ENCODE measurements around the gene BABAM2. TPM values are rescaled to one million over a fixed set of nuclear protein-coding genes. Genes with fewer than 3 reads are reported as not detected.
A peak's percentile ranks its signal among the peaks of the same experiment; 100 is the strongest.

Gene BABAM2
- total RNA-seq, 4 donors from 2014 or later, result 57.2 to 72.2 (median 67.5) TPM

DNA sequence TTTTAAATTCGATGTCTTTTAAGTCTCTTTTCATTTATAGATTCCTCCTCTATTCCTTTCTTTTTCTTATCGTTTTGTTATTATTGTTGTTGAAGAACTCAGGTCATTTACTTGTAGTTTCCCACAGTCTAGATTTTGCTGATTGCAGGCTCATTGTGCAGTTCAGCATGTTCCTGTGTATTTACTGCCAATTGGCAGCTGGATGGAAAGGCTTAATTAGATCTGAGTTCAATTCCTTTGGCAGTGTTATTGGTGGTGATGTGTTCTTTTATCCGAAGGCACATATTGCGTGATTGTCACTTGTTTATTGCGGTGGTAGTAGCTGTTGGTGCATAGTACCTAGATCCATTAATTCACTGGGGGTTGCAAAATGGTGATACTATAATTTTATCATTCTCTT is 180.7 kb downstream of the BABAM2 start:
- H3K4me1 ChIP-seq, result peaks cover 9 to 14% of the 10 kb centered on the region in 2 donors
- TF ChIP-seq, protein P1, sequence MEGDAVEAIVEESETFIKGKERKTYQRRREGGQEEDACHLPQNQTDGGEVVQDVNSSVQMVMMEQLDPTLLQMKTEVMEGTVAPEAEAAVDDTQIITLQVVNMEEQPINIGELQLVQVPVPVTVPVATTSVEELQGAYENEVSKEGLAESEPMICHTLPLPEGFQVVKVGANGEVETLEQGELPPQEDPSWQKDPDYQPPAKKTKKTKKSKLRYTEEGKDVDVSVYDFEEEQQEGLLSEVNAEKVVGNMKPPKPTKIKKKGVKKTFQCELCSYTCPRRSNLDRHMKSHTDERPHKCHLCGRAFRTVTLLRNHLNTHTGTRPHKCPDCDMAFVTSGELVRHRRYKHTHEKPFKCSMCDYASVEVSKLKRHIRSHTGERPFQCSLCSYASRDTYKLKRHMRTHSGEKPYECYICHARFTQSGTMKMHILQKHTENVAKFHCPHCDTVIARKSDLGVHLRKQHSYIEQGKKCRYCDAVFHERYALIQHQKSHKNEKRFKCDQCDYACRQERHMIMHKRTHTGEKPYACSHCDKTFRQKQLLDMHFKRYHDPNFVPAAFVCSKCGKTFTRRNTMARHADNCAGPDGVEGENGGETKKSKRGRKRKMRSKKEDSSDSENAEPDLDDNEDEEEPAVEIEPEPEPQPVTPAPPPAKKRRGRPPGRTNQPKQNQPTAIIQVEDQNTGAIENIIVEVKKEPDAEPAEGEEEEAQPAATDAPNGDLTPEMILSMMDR (IDR thresholded peaks at IDR 0.05 in 4 of 5, conservative IDR thresholded peaks at IDR 0.05 in 1 of 5), result no peak
- no peak for TF ChIP-seq POLR2A (IDR thresholded peaks at IDR 0.05)
- no peak for DNase-seq
- no peaks in the 10 kb centered on the region for H3K36me3 ChIP-seq
- no peaks in the 10 kb centered on the region for H3K27me3 ChIP-seq
- peak overlapping the region in 1 of 4 donors; percentile 14 for H3K27ac ChIP-seq
- ATAC-seq, result peak in 1 of 2 donors; percentile 43
- intact Hi-C loops (cut with DNase I; ENCODE audit: low total_unique reads) (no loop called here), in situ Hi-C loops (cut with MboI; ENCODE audit: low sequenced_read_pairs in 4 of 4) (no loop called here)
- no peak overlapping the region for H3K4me3 ChIP-seq
- H3K9me3 ChIP-seq, result no peaks in the 10 kb centered on the region

DNA sequence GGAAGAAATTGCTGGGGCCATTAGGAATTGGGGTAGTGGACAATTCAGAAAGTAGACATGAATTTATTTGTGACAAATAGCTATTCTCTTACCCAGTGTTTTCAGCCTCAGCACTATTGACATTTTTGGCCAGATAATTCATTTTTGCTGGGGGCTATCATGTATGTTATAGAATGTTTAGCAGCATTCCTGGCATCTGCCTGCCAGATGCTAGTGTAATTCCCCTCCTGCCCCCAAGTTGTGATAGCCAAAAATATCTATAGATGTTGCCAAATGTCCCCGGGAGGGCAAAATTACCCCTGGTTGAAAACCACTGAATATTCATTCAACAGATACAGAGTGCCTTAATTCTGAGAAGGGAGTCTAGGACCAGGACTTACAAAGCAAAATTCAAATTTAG is 183.6 kb downstream of the BABAM2 start:
- in situ Hi-C loops (cut with MboI; ENCODE audit: low sequenced_read_pairs in 4 of 4) (no loop called here), intact Hi-C loops (cut with DNase I; ENCODE audit: low total_unique reads) (no loop called here)
- TF ChIP-seq POLR2A (IDR thresholded peaks at IDR 0.05), result no peak
- H3K4me3 ChIP-seq, result no peak overlapping the region
- H3K27me3 ChIP-seq, result no peaks in the 10 kb centered on the region
- H3K9me3 ChIP-seq, result no peaks in the 10 kb centered on the region
- no peaks in the 10 kb centered on the region for H3K36me3 ChIP-seq
- DNase-seq (no peak), ATAC-seq (no peak)
- H3K4me1 ChIP-seq, result peaks cover 9 to 14% of the 10 kb centered on the region in 2 donors
- H3K27ac ChIP-seq, result no peak overlapping the region

DNA sequence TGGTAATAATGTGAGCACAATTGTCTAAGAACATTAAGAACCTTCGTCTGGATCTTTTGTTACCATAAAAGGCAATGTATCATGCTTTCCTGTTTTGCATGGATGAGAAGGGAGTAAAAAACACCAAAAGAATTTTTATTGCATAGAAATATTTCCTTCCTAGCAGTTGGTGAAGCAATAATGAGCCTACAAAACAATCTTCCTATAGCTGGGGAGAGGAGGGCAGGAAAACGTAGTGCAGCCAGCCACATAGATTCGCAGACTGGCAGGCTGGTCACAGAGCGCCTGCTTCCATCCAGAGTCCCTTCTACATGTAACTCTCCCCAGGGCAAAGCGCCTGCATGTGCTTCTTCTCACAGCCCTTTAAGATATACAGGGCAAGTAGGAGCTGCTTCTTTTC is 190.4 kb downstream of the BABAM2 start:
- H3K36me3 ChIP-seq, result no peaks in the 10 kb centered on the region
- intact Hi-C loops (cut with DNase I; ENCODE audit: low total_unique reads) (no loop called here), in situ Hi-C loops (cut with MboI; ENCODE audit: low sequenced_read_pairs in 4 of 4) (no loop called here)
- no peaks in the 10 kb centered on the region for H3K27me3 ChIP-seq
- TF ChIP-seq POLR2A (IDR thresholded peaks at IDR 0.05), result no peak
- TF ChIP-seq, protein P1 (IDR thresholded peaks at IDR 0.05 in 4 of 5, conservative IDR thresholded peaks at IDR 0.05 in 1 of 5), result no peak
- H3K4me3 ChIP-seq, result no peak overlapping the region
- peak in 1 of 2 donors; percentile 34 for ATAC-seq
- no peak for DNase-seq
- peak overlapping the region in 3 of 4 donors; percentile 2 to 35 (median 33) for H3K27ac ChIP-seq
- no peaks in the 10 kb centered on the region for H3K9me3 ChIP-seq
- H3K4me1 ChIP-seq, result peaks cover 9 to 23% of the 10 kb centered on the region in 2 donors

DNA sequence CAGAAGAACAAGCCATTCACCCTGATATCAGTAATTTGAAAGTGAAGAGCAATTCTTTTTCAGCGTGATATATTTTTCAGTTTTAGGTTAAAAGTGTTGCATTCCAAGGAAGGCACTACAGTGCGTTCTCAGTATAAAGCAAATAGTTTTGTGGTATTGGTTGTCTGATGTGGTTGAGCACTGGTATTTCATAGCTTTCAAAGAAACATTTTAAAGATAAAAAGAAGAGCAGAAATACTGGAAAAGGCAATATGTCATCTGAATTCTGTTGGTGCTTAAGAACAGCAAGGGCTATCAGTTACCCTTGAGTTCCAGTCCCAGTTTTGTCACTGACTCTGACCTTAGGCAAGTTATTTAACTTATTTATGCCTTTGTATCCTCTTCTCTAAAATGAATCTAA is 191.6 kb downstream of the BABAM2 start:
- TF ChIP-seq, protein P1 (IDR thresholded peaks at IDR 0.05 in 4 of 5, conservative IDR thresholded peaks at IDR 0.05 in 1 of 5), result no peak
- TF ChIP-seq POLR2A (IDR thresholded peaks at IDR 0.05), result no peak
- intact Hi-C loops (cut with DNase I; ENCODE audit: low total_unique reads), result no loop called here

DNA sequence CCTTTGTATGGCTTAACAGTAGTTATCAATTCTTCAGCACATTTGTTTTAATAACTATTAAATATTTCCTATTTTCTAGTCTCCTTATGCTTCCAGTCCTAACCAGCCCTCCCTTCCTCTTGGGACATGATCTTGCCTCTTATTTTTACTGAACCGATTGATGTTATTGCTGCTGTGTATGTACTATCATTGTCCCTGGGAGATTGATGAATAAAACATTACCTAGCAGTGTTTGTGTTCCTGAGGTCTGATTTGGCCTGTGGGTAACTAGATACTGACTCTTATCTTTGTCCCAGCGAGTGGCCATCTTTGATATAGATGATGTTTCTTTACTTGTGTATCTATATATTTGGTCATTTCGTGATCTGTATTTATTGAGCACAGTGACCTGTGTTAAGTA is 192.9 kb downstream of the BABAM2 start:
- Histone ChIP-seq H3K4me3 (no peak overlapping the region), H3K27me3 (no peaks in the 10 kb centered on the region), H3K36me3 (no peaks in the 10 kb centered on the region), H3K9me3 (no peaks in the 10 kb centered on the region), H3K4me1 (peaks cover 9 to 23% of the 10 kb centered on the region in 2 donors), H3K27ac (no peak overlapping the region)
- in situ Hi-C loops (cut with MboI; ENCODE audit: low sequenced_read_pairs in 4 of 4) (no loop called here), intact Hi-C loops (cut with DNase I; ENCODE audit: low total_unique reads) (no loop called here)
- no peak for DNase-seq
- TF ChIP-seq, protein P1 (IDR thresholded peaks at IDR 0.05 in 4 of 5, conservative IDR thresholded peaks at IDR 0.05 in 1 of 5), result no peak
- no peak for TF ChIP-seq POLR2A (IDR thresholded peaks at IDR 0.05)
- ATAC-seq, result no peak

More for the DNA sequence above, 191.6 kb downstream of the BABAM2 start:
- H3K4me1 ChIP-seq, result peaks cover 9 to 23% of the 10 kb centered on the region in 2 donors
- H3K4me3 ChIP-seq, result no peak overlapping the region
- no peaks in the 10 kb centered on the region for H3K36me3 ChIP-seq
- H3K27ac ChIP-seq, result no peak overlapping the region
- no peaks in the 10 kb centered on the region for H3K9me3 ChIP-seq
- in situ Hi-C loops (cut with MboI; ENCODE audit: low sequenced_read_pairs in 4 of 4), result no loop called here
- H3K27me3 ChIP-seq, result no peaks in the 10 kb centered on the region
- ATAC-seq (no peak), DNase-seq (no peak)

Data from gastrocnemius medialis (tissue), 4 donors.